ENCODE results near the gene FBXL16.

Gene FBXL16

DNA sequence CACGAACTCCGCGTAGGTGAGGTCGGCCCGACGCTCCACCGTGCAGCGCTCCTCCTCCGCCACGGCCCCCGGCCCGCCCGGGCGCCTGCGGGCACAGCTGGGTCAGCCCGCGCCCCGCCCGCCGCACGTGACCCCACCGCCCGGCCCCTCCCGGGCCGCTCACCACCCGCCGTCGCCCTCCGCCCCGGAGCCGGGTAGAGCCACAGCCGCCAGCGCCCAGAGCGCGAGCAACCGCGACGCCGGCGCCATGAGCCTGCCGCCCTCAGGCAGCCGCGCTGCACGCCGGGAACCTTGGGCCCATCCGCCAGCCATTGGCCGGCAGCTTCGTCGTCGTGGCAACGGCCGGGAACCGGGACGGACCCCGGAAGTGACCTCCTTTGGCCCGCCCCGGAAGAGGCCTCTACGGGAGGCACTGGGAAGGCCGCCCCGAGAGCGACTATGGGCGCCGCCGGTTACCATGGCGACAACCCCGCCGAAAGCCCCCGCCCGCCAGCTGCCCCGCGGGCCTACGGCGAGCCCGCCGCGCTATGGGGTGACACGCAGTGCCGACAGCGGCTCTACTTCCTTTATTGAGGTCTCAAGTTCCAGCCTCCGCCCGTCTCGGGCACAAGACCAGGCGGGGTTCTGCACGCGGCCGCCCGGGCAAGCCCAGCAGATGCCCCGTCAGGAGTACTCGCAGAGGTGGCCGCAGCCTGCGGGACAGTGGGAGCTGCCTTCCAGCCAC is 21.4 kb downstream of the FBXL16 start, which contains the start of gene JMJD8:
Gene JMJD8 (minus strand): TSS at position 264 of the 724 bp plus-strand sequence. CDS start 15 bp downstream, at position 249.
- H3K36me3 ChIP-seq (ENCODE audit: control insufficient read depth, insufficient read depth, low read length), result peaks cover 42% of the 10 kb centered on the region
- peak within 1 kb of the TSS; percentile 98 for H3K4me3 ChIP-seq (ENCODE audit: low read depth, low read length)
- H3K9me3 ChIP-seq (ENCODE audit: control insufficient read depth, insufficient read depth, low read depth, low read length), result no peaks in the 10 kb centered on the region
- H3K4me1 ChIP-seq (ENCODE audit: control insufficient read depth, insufficient read depth, low read length), result peaks cover 21% of the 10 kb centered on the region
- H3K27ac ChIP-seq (ENCODE audit: low read depth, low read length), result peak within 1 kb of the TSS; percentile 70; the same call in 1 of the 2 replicates
- H3K9ac ChIP-seq (ENCODE audit: low read length), result peak within 1 kb of the TSS; percentile 91
- H3K27me3 ChIP-seq (ENCODE audit: control insufficient read depth, insufficient read depth, low read length), result no peaks in the 10 kb centered on the region

DNA sequence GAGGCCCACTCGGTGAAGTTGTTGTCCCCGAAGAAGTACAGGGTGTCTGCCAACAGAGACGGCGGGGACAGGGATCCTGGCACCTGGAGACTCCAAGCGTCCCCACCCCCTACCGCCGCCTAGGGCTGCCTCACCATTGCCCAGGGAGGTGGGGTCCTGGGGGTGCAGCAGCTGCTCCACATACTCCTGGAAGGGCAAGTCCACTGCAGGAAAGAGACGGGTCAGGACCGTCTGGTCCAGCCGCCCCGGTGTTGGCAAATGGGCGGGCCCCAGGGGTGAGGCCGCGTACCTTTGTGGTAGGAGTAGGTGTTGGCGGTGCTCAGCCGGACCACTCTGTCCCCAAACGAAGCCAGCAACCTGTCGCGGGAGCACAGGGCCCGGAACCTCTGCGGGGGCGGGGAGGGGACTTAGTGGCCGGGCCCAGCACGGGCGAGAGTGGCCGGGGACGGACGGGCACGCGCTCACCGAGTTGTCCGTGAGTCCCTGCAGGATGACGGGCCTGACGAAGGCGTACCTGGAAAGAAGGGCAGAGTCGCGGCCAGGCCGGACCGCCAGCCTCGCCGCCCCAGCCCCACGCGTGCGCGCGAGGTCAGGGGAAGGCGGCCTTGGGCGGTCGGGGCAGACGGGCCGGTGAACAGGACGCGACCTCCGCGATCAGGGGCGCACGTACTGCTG is 22.1 kb downstream of the FBXL16 start:
- Histone ChIP-seq H3K4me3 (ENCODE audit: low read depth, low read length) (peak overlapping the region; percentile 98), H3K27me3 (ENCODE audit: control insufficient read depth, insufficient read depth, low read length) (no peaks in the 10 kb centered on the region), H3K27ac (ENCODE audit: low read depth, low read length) (peak overlapping the region; percentile 70; the same call in 1 of the 2 replicates), H3K36me3 (ENCODE audit: control insufficient read depth, insufficient read depth, low read length) (peaks cover 42% of the 10 kb centered on the region), H3K4me1 (ENCODE audit: control insufficient read depth, insufficient read depth, low read length) (peaks cover 21% of the 10 kb centered on the region), H3K9ac (ENCODE audit: low read length) (peak overlapping the region; percentile 91), H3K9me3 (ENCODE audit: control insufficient read depth, insufficient read depth, low read depth, low read length) (no peaks in the 10 kb centered on the region)

GRCh38 chr16:682493-683395 is 22.9 kb downstream of the FBXL16 start:
- Histone ChIP-seq H3K9me3 (ENCODE audit: control insufficient read depth, insufficient read depth, low read depth, low read length) (no peaks in the 10 kb centered on the region), H3K27me3 (ENCODE audit: control insufficient read depth, insufficient read depth, low read length) (no peaks in the 10 kb centered on the region), H3K4me1 (ENCODE audit: control insufficient read depth, insufficient read depth, low read length) (peaks cover 24% of the 10 kb centered on the region), H3K36me3 (ENCODE audit: control insufficient read depth, insufficient read depth, low read length) (peaks cover 40% of the 10 kb centered on the region), H3K4me3 (ENCODE audit: low read depth, low read length) (peak overlapping the region; percentile 98), H3K27ac (ENCODE audit: low read depth, low read length) (no peak overlapping the region), H3K9ac (ENCODE audit: low read length) (no peak overlapping the region)

- Histone ChIP-seq H3K27me3 (ENCODE audit: control insufficient read depth, insufficient read depth, low read length) (no peaks in the 10 kb centered on the region), H3K9me3 (ENCODE audit: control insufficient read depth, insufficient read depth, low read depth, low read length) (no peaks in the 10 kb centered on the region), H3K4me1 (ENCODE audit: control insufficient read depth, insufficient read depth, low read length) (peaks cover 32% of the 10 kb centered on the region), H3K4me3 (ENCODE audit: low read depth, low read length) (peak overlapping the region; percentile 86), H3K9ac (ENCODE audit: low read length) (no peak overlapping the region), H3K36me3 (ENCODE audit: control insufficient read depth, insufficient read depth, low read length) (peaks cover 31% of the 10 kb centered on the region), H3K27ac (ENCODE audit: low read depth, low read length) (no peak overlapping the region)
Measured at GRCh38 chr16:681746-682427, 23.7 kb downstream of the FBXL16 start.

DNA sequence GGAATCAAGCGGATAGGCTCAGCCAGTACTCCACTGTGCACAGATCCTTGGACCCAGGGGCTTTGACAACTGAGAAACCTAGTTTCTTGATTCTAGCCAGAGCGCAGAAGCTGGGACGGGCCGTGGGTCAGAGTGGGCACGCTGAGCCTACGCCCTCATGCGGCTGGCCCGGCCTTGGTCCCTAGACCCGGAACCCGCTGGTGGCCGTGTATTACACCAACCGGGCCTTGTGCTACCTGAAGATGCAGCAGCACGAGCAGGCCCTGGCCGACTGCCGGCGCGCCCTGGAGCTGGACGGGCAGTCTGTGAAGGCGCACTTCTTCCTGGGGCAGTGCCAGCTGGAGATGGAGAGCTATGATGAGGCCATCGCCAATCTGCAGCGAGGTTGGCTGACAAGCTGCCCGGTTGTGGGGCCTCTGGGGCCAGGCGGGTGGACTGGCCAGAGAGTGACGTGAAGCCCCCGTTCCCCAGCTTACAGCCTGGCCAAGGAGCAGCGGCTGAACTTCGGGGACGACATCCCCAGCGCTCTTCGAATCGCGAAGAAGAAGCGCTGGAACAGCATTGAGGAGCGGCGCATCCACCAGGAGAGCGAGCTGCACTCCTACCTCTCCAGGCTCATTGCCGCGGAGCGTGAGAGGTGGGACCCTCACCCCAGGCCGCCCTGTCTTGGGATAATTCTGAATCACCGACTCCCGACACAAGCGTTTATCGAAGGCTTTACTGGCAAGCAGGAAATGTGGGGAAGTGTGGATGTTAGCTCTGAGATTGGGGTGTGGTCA is 24.4 kb downstream of the FBXL16 start:
- Histone ChIP-seq H3K9me3 (ENCODE audit: control insufficient read depth, insufficient read depth, low read depth, low read length) (no peaks in the 10 kb centered on the region), H3K4me3 (ENCODE audit: low read depth, low read length) (peak overlapping the region; percentile 86), H3K36me3 (ENCODE audit: control insufficient read depth, insufficient read depth, low read length) (peaks cover 25% of the 10 kb centered on the region), H3K27me3 (ENCODE audit: control insufficient read depth, insufficient read depth, low read length) (no peaks in the 10 kb centered on the region), H3K9ac (ENCODE audit: low read length) (peak overlapping the region; percentile 86), H3K4me1 (ENCODE audit: control insufficient read depth, insufficient read depth, low read length) (peaks cover 37% of the 10 kb centered on the region), H3K27ac (ENCODE audit: low read depth, low read length) (no peak overlapping the region)

GRCh38 chr16:680625-680945 is 25.0 kb downstream of the FBXL16 start:
- peak overlapping the region; percentile 86 for H3K4me3 ChIP-seq (ENCODE audit: low read depth, low read length)
- H3K27ac ChIP-seq (ENCODE audit: low read depth, low read length), result no peak overlapping the region
- peaks cover 37% of the 10 kb centered on the region for H3K4me1 ChIP-seq (ENCODE audit: control insufficient read depth, insufficient read depth, low read length)
- no peaks in the 10 kb centered on the region for H3K27me3 ChIP-seq (ENCODE audit: control insufficient read depth, insufficient read depth, low read length)
- H3K36me3 ChIP-seq (ENCODE audit: control insufficient read depth, insufficient read depth, low read length), result peaks cover 25% of the 10 kb centered on the region
- H3K9me3 ChIP-seq (ENCODE audit: control insufficient read depth, insufficient read depth, low read depth, low read length), result no peaks in the 10 kb centered on the region
- peak overlapping the region; percentile 86 for H3K9ac ChIP-seq (ENCODE audit: low read length)

- H3K9me3 ChIP-seq (ENCODE audit: control insufficient read depth, insufficient read depth, low read depth, low read length), result no peaks in the 10 kb centered on the region
- H3K27me3 ChIP-seq (ENCODE audit: control insufficient read depth, insufficient read depth, low read length), result no peaks in the 10 kb centered on the region
- no peak within 1 kb of the TSS; the same call in 1 of the 2 replicates for H3K27ac ChIP-seq (ENCODE audit: low read depth, low read length)
- peaks cover 22% of the 10 kb centered on the region for H3K36me3 ChIP-seq (ENCODE audit: control insufficient read depth, insufficient read depth, low read length)
- H3K4me3 ChIP-seq (ENCODE audit: low read depth, low read length), result peak within 1 kb of the TSS; percentile 86
- H3K4me1 ChIP-seq (ENCODE audit: control insufficient read depth, insufficient read depth, low read length), result peaks cover 40% of the 10 kb centered on the region
- H3K9ac ChIP-seq (ENCODE audit: low read length), result peak within 1 kb of the TSS; percentile 86
Measured at GRCh38 chr16:679814-680624, 25.6 kb downstream of the FBXL16 start, which contains the start of gene STUB1. Gene STUB1 (plus strand): TSS chr16:680410. CDS start chr16:680526, 116 bp downstream.

- peak overlapping the region; percentile 84 for H3K4me3 ChIP-seq (ENCODE audit: low read depth, low read length)
- H3K27ac ChIP-seq (ENCODE audit: low read depth, low read length), result no peak overlapping the region
- H3K36me3 ChIP-seq (ENCODE audit: control insufficient read depth, insufficient read depth, low read length), result peaks cover 24% of the 10 kb centered on the region
- H3K27me3 ChIP-seq (ENCODE audit: control insufficient read depth, insufficient read depth, low read length), result no peaks in the 10 kb centered on the region
- peak overlapping the region; percentile 49 for H3K9ac ChIP-seq (ENCODE audit: low read length)
- peaks cover 49% of the 10 kb centered on the region for H3K4me1 ChIP-seq (ENCODE audit: control insufficient read depth, insufficient read depth, low read length)
- H3K9me3 ChIP-seq (ENCODE audit: control insufficient read depth, insufficient read depth, low read depth, low read length), result no peaks in the 10 kb centered on the region
Measured at GRCh38 chr16:678858-679813, 26.5 kb downstream of the FBXL16 start.

Measured in HUES6 (cell line).